ENCODE data around the gene RNF166.

RNF166 gene

GRCh38 chr16:88723507-88723887, 17.3 kb upstream of the RNF166 start:
- DNase-seq: no peak

- no peak for DNase-seq
Observed at GRCh38 chr16:88722784-88723506, 16.7 kb upstream of the RNF166 start.

GRCh38 chr16:88721815-88722755, 15.9 kb upstream of the RNF166 start:
- DNase-seq: no peak

DNA sequence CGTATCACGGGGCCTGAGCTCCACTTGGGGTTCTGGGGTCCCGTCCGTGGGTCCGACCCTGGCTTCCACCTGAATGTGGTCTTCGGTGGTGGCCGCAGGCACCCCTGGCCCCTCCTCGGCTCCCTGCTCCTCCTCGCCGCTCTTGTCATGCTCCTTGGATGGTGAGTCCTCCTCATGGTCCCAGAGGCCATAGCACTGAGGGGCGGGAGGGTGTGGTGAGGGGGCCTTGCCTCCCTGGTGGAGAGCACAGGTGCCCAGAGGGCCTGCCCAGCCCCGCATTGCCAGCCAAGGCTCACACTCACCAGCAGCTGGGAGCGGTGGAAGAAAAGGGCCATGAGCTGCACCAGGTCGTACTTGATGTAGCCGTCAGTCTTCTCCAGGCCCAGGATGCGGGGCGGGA, 15.0 kb upstream of the RNF166 start:
- DNase-seq: no peak

DNA sequence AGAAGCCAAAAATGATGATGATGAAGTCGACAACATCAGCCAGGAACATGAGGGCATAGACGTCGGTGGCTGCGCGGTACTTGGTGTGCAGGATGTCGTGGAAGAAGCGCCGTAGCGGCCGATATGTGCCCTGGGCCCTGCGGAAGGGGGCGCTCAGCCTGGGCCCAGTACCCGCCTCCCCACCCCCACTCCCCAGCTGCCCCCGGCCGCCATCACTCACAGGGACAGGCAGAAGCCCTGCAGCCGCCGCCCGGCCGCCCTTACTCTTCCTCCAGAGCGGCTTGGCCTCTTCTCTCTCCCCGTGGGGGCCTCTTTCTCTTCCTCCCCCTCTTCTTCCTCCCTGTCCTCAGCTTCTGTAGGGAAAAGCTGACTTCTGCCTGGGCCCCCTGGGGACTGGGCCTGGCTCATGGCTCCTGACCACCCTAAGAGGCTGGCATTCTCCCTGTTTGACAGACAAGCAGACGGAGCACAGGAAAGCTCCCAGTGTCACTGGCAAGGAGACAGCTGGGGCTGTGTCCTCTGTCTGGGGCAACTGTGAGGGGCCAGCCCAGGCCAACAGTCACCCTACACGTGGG, 14.3 kb upstream of the RNF166 start:
- no peak for DNase-seq

DNA sequence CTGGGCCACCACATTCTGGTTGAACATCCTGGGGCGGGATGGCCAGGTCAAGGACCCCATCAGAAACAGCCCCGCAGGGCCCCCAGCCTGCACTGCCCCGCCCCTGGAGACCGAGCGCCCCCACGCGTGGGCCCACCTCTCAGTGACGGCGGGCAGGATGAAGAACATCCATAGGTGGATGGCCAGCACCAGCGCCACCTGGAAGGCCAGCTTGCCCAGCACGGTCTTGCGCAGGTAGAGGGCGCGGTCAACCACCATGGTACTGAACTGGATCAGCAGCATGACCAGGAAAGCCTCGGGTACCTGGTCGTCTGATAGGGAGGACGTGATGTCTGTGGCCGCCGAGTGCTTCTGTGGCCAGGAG, 13.7 kb upstream of the RNF166 start:
- DNase-seq: no peak

- DNase-seq: no peak
Observed at GRCh38 chr16:88719267-88719932, 13.2 kb upstream of the RNF166 start.

DNA sequence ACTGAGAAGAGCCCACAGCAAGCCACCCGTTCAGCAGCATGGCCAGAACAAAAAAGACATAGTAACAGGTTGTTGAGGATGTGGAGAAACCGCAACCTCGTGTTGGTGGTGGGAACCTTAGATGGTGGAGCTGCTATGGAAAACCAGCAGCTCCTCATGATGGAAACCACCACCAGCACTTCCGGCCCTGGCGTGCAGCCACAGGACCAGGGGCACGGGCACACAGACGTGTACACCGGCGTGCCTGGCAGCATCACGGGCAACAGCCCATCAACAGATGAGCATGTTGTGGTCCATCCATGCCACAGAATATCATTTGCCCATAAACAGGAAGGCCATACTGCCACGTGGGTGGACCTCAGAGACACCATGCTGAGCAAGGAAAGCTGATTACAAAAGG, 12.0 kb upstream of the RNF166 start:
- DNase-seq: no peak

DNA sequence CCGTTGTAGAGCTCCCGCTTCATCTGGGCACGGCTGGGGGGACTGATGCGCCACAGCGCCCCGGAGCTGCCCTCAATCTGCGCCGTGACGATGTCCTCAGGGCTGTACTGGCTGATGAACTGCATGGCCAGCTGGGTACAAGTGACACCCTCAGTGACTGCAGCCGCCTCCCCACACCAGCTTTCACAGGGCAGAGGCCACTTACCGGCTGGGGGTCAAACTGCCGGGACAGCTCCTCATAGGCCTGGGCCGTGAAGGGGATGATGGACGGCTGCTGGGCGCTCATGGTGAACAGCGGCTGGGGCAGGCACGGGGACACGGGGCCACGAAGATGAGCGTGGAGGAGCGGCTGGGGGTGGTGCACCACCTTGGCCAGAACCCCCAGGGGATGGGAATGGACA, 10.4 kb upstream of the RNF166 start:
- no peak for DNase-seq

GRCh38 chr16:88716201-88716600, 10.0 kb upstream of the RNF166 start:
- no peak for DNase-seq

DNA sequence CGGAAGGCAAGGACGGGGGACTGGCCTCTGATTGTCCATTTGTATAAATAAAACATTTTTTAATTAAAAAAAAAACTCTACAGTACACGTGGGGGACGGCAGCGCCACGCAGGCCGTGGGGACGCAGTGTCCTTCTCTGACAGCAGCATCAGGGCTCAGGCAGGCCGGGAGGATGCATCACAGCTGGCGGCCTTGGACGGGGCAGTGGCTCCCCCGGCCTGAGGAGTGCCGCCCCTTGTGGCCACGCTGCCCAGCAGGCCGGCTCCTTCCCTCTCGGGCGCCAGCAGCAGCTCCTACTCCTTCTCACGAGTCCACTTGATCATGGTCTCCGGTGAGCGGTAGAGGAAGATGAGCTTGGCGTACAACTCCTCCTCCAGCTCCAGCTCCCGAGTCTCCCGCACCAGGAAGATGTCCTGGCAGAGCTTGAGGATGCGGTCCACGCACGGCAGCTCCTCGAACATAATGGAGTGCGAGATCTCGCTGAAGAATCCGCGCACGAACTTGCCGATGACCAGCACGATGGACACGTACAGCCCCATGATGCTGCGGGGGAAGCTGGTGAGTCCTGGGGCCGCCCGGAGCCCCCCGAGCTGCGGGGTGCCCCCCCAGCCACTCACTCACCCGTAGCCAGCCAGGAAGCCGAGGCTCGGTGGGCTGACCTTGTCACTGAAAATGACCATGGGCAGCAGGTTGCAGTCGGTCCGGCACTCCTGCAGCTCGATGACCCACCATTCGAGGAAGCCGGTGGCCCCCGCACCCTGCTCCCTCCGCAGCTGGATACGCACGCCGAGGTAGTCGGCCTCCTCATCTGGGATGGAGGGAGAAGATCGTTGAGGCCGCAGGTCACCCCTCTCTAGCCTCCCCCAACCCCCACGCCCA, 9.3 kb upstream of the RNF166 start:
- no peak for DNase-seq

- no peak for DNase-seq
Observed at GRCh38 chr16:88714420-88715302, 8.5 kb upstream of the RNF166 start.

- DNase-seq: no peak
Observed at GRCh38 chr16:88713568-88714419, 7.6 kb upstream of the RNF166 start.

DNA sequence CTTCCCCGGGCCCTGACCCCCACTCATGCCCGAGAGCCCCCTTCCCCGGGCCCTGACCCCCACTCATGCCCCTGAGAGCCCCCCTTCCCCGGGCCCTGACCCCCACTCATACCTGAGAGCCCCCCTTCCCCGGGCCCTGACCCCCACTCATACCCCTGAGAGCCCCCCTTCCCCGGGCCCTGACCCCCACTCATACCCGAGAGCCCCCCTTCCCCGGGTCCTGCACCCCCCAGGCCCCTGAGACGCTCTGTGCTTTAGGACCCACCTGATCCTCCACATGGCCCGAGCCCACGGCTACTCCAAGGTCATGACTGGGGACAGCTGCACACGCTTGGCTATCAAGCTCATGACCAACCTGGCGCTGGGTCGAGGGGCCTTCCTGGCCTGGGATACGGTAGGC, 6.8 kb upstream of the RNF166 start:
- DNase-seq: no peak

DNA sequence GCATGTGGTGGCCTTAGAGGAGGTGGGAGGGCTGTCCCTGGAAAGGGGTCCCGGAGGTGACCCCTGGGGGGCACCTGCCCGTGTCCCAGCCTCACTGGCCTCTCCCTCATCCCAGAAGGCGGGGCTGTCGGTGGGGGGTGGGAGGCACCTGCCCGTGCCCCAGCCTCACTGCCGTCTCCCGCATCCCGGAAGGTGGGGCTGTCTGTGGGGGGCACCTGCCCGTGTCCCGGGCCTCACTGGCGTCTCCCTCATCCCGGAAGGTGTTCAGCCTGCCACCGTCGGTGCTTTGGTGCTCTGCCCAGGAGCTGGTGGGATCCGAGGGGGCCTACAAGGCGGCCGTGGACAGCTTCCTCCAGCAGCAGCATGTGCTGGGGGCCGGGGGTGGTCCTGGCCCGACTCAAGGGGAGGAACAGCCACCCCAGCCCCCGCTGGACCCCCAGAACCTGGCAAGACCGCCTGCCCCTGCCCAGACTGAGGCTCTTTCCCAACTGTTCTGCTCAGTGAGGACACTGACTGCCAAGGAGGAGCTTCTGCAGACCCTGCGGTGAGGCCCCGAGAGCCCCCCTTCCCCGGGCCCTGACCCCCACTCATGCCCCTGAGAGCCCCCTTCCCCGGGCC, 6.3 kb upstream of the RNF166 start:
- no peak for DNase-seq

- DNase-seq: no peak
Observed at GRCh38 chr16:88711750-88712340, 5.6 kb upstream of the RNF166 start.

- DNase-seq: no peak
Observed at GRCh38 chr16:88710556-88710955, 4.3 kb upstream of the RNF166 start.

GRCh38 chr16:88706965-88707826, 988 bp upstream of the RNF166 start:
- no peak for DNase-seq

Measured in CD4-positive, alpha-beta T cell treated with Interleukin-1 beta for 1 hour (primary cell).